HG03159 (cell line): ENCODE results near the gene CHPF.

Source experiments
- ATAC-seq: cut with Tn5 transposase; IDR thresholded peaks from one replicate; pipeline ENCODE4 v1.9.1; 2021; ENCODE audit warnings: mild to moderate bottlenecking, moderate library complexity; ENCODE audit not compliant: unreplicated experiment

The CHPF gene

GRCh38 chr2:219567791-219568361 lies 24.3 kb upstream of the CHPF start:
- no peak for ATAC-seq

GRCh38 chr2:219567131-219567530 lies 23.5 kb upstream of the CHPF start:
- no peak for ATAC-seq

- ATAC-seq, result no peak
These were observed 23.0 kb upstream of the CHPF start for GRCh38 chr2:219566640-219567039.

- no peak for ATAC-seq
These were observed 21.8 kb upstream of the CHPF start for GRCh38 chr2:219565130-219566080.

- no peak for ATAC-seq
These were observed 19.8 kb upstream of the CHPF start for GRCh38 chr2:219563271-219563928.

- no peak for ATAC-seq
These were observed 18.7 kb upstream of the CHPF start for GRCh38 chr2:219562049-219563020.

GRCh38 chr2:219561179-219562048 lies 17.8 kb upstream of the CHPF start:
- no peak for ATAC-seq

GRCh38 chr2:219560893-219561178 lies 17.2 kb upstream of the CHPF start:
- ATAC-seq, result no peak

GRCh38 chr2:219560037-219560892 lies 16.7 kb upstream of the CHPF start:
- ATAC-seq, result no peak

GRCh38 chr2:219559156-219559915 lies 15.7 kb upstream of the CHPF start:
- ATAC-seq, result no peak

- ATAC-seq, result no peak
These were observed 14.5 kb upstream of the CHPF start for GRCh38 chr2:219557791-219558785.

GRCh38 chr2:219557320-219557719 lies 13.7 kb upstream of the CHPF start:
- no peak for ATAC-seq

GRCh38 chr2:219556413-219556812 lies 12.8 kb upstream of the CHPF start:
- ATAC-seq, result no peak

GRCh38 chr2:219555956-219556355 lies 12.3 kb upstream of the CHPF start:
- no peak for ATAC-seq

GRCh38 chr2:219554350-219554749 lies 10.7 kb upstream of the CHPF start:
- ATAC-seq, result no peak

- ATAC-seq, result no peak
These were observed 9.9 kb upstream of the CHPF start for GRCh38 chr2:219553463-219553963.

GRCh38 chr2:219553168-219553417 lies 9.5 kb upstream of the CHPF start:
- no peak for ATAC-seq
